Fibroblast of the conjunctiva (primary cell): ENCODE data around the gene PSMD9.
"Not testable (repeated sequence)": the region's sequence is repeated elsewhere in the genome, so short reads cannot be mapped to it uniquely, and the experiment has no call there.

Source experiments
- DNase-seq: peaks from one replicate; pipeline ENCODE4 v3.0.0-alpha.2; 2010; ENCODE audit warnings: low read depth

The PSMD9 gene

DNA sequence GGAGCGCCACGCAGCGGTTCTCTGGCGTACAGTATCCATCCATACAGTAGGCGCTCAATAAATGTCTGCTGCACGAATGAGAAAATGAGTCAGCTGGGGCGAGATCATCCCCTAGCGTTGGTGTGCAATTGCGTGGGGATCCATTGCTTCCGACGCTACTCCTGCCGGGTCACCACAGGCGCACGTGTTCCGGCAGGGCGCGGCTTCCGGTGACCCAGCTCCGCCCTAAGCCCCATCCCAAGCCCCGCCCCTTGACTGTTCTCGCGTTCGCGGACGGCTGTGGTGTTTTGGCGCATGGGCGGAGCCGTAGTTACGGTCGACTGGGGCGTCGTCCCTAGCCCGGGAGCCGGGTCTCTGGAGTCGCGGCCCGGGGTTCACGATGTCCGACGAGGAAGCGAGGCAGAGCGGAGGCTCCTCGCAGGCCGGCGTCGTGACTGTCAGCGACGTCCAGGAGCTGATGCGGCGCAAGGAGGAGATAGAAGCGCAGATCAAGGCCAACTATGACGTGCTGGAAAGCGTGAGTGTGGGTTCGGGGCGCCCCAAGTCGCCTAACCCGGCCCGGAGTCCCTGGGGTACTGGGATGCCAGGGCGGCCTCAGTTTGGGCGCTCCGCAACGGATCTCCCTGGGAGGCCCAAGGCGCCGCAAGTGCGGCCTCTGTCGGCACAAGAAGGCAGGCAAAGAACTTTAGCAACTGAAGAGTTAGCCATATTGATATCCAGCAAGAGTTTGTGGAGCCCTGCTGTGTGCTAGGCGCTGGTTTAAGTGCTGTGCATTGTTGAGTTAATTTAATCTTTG, at the start of gene PSMD9:
Gene PSMD9 (plus strand): TSS at position 313 of the 796 bp plus-strand sequence. CDS start 67 bp downstream, at position 380.
- peak; percentile 97 for DNase-seq

GRCh38 chr12:121839106-121839992, 49.2 kb upstream of the PSMD9 start:
- peak; percentile 97 for DNase-seq

DNA sequence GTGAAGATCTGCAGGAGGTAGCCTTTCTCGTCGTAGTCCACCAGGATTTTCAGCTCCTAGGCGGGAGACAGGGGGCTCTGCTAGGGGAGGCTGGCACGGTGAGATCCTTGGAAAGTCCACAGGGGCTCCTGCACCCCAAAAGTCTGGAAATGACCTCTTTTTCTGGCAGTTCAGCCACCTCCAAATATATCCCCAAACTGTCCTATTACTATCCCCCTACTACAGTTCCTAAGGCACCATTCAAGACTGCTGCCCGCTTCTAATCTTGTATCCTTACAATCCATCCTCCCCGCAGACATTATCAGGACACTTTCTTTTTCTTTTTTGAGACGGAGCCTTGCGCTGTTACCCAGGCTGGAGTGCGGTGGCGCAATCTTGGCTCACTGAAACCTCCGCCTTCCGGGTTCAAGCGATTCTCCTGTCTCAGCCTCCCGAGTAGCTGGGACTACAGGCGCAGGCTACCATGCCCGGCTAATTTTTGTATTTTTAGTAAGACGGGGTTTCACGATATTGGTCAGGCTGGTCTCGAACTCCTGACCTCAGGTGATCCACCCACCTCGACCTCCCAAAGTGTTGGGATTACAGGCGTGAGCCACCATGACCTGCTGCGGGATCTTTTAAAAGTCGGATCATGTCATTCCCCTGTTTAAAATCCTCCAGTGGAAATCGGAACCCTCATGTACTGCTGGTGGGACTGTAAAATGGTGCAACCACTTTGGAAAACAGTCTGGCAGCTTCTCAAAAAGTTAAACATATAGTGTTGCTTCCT, 48.4 kb upstream of the PSMD9 start:
- DNase-seq, result no peak

GRCh38 chr12:121843236-121843982, 45.2 kb upstream of the PSMD9 start:
- no peak for DNase-seq

- DNase-seq, result no peak
Measured at GRCh38 chr12:121845701-121846100, 42.9 kb upstream of the PSMD9 start.

DNA sequence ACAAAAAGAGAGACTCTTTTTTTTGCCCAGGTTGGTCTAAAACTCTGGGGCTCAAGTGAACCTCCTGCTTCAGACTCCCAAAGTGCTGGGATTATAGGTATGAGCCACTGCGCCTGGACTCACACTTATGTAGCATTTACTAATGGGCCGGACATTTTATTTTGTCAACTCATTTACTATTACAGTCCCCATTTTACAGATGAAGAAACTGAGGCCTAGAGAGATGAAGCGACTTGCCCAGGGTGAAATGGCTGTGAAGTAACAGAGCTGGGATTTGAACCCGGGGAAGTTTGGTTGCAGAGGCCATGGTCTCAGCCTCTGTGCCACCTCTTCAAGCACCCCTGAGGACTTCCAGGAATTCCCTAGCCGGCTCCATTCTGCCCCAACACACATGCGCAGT, 39.4 kb upstream of the PSMD9 start:
- no peak for DNase-seq

GRCh38 chr12:121849665-121850064, 38.9 kb upstream of the PSMD9 start:
- no peak for DNase-seq

DNA sequence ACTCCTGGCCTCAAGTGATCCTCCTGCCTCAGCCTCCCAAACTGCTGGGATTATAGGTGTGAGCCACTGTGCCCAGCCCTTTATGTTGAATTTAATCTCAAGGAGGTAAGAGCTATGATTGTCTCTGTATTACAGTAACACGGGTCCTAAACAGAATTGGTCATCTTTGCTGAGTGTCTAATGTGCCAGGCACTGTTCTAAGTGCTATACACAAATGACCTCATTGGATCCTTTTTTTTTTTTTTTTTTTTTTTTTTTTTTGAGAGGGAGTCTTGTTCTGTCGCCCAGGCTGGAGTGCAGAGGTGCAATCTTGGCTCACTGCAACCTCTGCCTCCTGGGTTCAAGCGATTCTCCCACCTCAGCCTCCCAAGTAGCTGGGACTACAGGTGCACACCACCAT, 36.2 kb upstream of the PSMD9 start:
- DNase-seq, result not testable (repeated sequence)

GRCh38 chr12:121857322-121858246, 31.0 kb upstream of the PSMD9 start:
- no peak for DNase-seq

- no peak for DNase-seq
Measured at GRCh38 chr12:121858318-121858661, 30.3 kb upstream of the PSMD9 start.

DNA sequence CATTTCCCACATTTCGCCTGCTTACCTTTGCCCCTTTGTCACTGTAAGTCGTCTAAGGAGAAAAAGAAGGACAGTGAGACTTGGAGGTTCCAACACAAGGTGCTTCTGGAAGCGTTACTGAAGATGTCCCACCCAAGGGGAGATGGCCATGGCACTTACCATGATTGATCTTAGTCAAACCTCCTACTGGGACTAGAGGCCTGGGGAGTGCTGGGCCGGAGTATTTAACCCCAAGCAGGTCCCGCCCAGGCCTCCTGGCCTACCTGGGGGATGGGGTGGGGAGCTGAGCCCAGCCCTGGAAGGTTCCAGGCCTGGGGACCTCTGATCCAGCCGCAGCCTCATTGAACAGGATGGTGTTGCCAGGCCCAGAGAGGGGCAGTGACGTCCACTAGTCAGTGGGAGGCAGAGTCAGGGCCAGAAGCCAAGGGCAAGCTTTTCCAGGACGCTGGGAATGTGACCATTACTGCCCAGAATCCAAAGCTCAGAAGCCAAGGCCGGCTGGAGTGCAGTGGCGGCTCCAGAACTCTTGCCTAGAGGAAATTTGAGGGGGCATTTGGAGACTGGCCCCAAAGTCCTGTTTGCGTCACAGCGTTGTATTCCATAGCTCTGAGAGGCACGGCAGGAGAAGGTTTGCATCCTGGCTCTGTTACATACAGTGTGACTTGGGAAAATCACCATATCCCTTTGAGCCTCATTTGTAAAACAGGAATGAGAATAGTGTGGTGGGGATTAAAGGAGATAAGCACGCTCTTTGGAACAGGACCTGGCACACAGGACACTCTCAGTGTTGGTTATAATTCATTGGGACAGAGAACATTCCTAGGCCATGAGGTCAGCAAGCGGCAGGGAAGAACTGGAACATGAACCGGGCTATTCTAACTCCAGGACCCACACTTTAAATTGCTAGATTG, 29.7 kb upstream of the PSMD9 start, which contains the start of gene HPD:
Gene HPD (minus strand): TSS at position 198 of the 911 bp plus-strand sequence. CDS start 36 bp downstream, at position 162.
- DNase-seq, result peak; percentile 56

DNA sequence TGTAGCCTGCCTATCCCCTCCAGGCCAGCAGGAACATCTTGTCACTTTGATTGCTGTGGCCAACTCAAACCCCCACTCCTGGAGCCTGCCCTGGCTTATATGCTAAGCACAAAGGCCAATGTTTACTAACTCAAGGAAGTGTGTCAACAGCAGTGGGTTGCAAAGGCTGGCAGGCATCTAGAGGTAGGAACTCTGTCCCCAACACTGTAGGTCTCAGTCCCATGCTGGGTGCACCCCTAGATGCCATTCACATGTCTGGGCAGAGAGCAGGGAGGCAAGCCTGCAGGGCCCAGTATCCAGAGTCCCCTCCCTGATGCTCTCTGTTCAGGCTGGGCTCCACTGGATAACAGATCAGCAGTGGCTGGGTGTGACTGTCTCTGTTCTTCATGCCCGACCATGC, 28.3 kb upstream of the PSMD9 start:
- no peak for DNase-seq

DNA sequence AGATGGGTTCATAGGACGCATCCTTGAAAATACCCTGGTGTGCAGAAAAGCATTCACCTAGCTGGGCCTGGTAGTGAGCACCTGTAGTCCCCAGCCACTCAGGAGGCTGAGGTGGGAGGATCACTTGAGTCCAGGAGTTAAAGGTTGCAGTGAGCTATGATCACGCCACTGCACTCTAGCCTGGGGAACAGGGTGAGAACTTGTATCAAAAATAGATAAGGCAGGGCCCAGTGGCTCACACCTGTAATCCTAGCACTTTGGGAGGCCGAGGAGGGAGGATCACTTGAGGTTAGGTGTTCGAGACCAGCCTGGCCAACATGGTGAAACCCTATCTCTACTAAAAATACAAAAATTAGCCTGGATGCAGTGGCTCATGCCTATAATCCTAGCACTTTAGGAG, 27.9 kb upstream of the PSMD9 start:
- DNase-seq, result not testable (repeated sequence)

DNA sequence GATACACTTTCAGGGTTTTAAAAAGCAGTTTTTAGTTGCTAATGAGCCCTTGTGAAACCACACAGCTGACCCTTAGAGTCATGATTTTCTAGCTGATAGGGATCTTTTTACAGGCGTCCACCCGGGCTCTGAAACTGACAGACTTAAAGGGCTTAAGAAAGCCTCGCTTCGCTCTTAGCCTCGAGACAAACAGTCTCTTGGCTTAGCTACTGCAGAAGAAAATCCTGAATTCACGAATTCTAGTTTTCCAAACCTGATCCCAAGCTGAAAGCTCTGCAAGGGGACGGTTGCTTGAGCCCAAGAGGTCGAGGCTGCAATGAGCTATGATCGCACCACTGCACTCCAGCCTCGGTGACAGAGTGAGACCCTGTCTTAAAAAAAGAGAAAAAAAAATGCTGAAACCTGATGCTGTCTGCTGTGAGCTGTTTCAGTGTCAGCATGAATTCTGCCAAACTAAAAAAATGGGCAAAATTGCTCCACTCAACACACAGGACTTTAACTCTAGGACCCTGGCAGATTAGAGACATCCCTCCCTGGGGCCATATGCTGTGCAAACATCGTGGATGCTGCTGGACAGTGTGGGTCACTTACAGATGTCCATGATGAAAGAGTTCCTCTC, 26.8 kb upstream of the PSMD9 start:
- peak; percentile 24 for DNase-seq

GRCh38 chr12:121866331-121866730, 22.3 kb upstream of the PSMD9 start:
- DNase-seq, result peak; percentile 24

DNA sequence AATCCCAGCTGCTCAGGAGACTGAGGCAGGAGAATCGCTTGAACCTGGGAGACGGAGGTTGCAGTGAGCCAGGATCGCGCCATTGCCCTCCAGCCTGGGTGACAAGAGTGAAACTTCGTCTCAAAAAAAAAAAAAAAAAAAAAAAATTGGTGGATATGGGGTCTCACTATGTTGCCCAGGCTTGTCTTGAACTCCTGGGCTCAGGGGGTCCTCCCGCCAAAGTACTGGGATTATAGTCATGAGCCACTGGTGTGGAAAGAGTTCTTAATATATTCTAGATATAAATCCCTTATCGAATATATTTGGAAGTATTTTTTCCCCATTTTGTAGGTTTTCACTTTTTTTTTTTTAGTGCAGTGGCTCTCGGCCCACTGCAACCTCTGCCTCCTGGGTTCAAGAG, 19.4 kb upstream of the PSMD9 start:
- DNase-seq, result not testable (repeated sequence)

DNA sequence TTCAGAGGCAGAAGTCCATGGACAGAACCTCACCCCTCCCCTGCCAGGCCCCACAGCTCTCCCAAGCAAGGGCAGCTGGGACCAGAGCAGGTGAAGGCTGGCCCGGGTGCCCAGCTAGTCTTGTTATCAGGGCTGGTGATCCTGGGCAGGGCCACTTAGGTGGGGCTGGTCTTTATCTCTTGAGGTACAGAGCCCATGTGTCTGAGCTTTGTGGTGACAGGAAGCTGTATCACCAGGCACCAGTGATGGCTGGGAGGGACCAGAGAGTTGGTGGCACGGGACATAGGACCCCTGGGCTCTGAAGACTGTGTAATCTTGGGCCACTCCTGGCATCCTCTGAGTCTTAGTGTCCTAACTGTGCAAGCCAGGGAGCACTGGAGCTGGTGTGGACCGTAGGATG, 17.1 kb upstream of the PSMD9 start:
- DNase-seq, result no peak

GRCh38 chr12:121872546-121873215, 15.9 kb upstream of the PSMD9 start:
- peak; percentile 93 for DNase-seq
